Measurements from ENCODE around the gene ABCF1.

The ABCF1 gene

DNA sequence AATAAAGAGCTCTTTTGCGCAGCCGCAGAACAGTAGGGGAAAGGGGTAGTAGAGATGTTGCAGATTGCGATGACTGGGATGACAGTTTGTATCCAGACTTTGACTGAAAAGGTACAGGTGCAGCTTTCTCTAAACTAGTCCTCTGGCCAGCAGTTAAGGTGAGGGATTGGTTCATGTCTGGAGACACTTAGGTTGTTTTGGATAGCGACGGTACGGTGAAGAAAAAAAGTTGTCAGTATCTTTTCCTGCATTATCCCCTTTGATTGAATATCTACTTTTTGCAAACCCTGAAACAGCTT is 13.6 kb upstream of the ABCF1 start:
- peak; percentile 21 for DNase-seq (ENCODE audit: low read depth)

- DNase-seq (ENCODE audit: low read depth): no peak
Observed at GRCh38 chr6:30560930-30561329, 10.3 kb upstream of the ABCF1 start.

DNA sequence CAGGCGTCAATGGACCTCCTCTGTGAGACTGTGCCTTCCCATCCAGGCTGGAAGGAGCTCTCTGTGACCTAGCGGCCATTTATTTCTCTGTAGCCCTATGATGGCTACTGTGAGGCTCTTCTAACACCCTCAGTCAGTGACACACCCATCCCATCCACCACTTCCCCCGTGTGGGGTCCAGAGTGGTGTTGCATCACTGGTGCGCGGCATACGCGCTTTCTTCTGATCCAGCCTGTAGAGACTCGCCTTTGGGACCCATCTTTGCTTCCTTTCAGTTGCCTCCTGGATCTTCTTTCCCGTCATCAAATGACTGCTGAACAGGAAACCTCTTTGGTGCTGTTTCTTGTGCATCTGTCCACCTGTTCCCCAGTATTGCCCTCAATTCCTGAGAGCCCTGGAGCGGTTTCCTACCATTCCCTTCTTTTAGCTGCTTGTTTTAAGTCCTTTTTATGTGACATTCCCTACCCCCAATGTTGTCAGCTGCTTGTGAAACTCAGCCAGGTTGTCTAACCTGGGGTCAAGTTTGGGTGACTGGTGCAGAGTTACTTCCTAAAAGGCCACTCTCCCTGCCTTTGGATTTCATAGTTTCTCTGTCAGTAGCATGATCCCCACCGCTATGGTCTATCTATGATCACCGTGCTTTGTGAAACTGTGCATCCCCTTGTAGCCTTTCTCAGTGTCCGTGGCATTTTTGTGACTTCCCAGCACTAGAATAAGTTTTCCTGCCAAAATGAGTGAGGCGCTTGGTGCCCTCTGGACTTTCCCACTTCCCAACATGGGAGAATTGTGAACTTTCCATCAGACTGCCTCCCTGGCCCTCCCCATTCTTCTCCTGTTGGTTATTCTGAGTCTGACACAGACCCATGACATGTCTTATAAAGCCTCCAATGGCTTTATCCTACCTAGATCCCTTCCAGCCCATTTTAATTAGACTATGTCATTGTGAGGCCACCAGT is 8.5 kb upstream of the ABCF1 start:
- DNase-seq (ENCODE audit: low read depth): no peak

DNA sequence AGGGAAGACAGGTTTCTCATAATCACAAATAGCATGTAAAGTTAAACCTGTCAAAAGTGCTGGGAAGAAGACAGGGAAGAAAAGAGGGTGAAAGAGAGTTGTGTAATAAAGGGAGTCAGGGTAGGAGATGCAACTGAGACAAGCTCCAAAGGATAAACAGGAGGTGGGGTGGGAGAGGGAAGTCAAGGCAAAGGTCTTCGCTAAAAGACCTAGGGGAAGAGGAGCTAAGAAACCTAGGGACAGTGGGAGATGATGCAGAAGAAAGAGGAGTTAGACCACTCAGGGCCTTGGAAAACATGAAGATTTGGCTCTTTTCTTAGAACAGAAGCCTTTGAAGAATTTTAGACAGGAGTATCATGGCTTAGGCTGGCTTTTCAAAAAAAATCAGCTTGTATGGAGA is 7.1 kb upstream of the ABCF1 start:
- DNase-seq (ENCODE audit: low read depth): no peak

- DNase-seq (ENCODE audit: low read depth): no peak
Observed at GRCh38 chr6:30565772-30566171, 5.5 kb upstream of the ABCF1 start.

DNA sequence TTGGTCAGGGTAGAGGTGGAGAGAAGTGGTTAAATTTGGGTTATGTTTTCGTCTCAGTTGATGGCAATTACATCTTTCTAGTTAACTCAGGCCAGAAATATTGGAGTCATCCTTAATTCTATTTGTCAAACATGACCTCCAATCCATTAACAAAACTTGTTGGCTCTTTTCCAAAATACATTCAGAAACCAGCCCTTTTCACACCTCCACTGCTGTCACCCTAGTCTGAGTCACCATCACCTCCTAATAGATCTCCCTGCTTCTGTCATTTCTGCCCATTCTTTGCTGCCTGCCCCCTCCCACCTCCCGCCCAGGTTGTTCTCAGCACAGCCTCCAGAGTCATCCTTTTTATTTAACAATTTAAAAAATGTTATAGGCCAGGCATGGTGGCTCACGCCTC is 3.0 kb upstream of the ABCF1 start:
- no peak for DNase-seq (ENCODE audit: low read depth)

DNA sequence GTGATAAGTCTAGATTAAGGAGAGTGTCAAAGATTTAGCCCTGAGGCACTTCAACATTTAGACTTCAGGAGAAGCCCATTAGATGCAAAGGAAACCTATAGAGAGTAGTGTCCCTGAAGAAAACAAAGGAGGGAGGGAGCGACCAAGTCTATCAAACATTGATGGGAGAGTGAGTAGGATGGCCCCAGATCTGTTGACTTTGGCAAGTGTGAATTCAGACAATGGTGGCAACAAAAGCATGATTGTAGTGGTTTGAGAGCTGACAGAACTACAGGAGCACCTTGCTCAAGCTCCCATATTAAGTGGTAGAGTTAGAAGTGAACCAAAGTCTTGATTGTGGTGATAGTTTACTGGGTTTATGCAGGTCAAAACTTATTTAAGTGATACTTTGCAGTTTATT is 979 bp upstream of the ABCF1 start:
- no peak for DNase-seq (ENCODE audit: low read depth)

DNA sequence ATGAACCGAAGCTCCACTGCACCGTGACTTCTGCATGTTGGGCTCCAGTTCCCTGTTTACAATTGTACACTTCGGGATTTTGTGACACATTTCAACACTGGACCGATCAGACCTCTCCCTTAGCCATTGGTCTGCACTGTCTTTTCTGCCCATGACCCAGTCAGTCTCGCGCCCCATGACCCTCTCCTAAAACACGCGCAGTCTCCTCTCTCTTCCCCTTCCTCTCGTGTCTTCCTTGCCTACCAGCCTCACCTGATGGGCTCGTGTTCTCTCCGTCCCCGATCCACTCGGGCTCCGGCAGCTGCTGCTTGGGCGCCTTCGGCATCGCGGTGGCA is 535 bp upstream of the ABCF1 start:
- no peak for DNase-seq (ENCODE audit: low read depth)

GRCh38 chr6:30571762-30572082 is 480 bp downstream of the ABCF1 start:
- DNase-seq (ENCODE audit: low read depth): no peak

- no peak for DNase-seq (ENCODE audit: low read depth)
Observed at GRCh38 chr6:30572148-30572547, 906 bp downstream of the ABCF1 start.

DNA sequence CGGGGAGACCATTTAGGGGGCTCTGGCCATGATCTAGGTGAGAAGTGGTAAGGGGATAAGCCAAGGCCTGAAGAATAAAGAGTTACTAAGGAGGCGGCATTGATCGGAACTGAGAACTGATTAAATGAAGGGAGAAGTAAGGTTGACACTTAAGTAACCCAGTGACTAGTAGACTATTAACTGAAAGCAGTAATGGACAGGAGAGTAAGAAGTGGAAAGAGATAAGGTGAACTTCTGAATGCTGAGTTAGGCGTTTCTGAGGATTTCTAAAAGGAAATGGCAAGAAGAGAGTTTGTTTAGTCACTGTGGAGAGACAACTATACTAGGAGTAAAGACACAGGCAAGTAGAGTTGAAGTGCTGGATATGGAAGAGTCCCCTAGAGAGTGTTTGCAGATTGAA is 1.9 kb downstream of the ABCF1 start:
- DNase-seq (ENCODE audit: low read depth): no peak

GRCh38 chr6:30578051-30578450 is 6.8 kb downstream of the ABCF1 start:
- DNase-seq (ENCODE audit: low read depth): no peak

DNA sequence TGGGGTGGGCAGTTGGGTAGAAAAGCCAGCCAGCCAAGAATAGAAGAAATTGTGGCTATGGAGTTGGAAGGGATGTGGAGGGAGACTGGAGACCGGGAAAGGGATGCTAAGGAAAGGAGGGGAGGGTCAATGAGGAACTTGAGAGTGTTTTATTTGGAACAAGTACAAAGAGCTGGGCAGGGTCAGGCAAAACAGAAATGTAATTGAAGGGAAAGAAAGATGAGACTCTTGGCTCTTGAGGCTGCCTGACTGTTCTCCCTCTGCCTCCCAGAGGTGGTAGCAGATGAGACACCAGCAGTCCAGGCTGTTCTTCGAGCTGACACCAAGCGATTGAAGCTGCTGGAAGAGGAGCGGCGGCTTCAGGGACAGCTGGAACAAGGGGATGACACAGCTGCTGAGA is 12.7 kb downstream of the ABCF1 start:
- no peak for DNase-seq (ENCODE audit: low read depth)

DNA sequence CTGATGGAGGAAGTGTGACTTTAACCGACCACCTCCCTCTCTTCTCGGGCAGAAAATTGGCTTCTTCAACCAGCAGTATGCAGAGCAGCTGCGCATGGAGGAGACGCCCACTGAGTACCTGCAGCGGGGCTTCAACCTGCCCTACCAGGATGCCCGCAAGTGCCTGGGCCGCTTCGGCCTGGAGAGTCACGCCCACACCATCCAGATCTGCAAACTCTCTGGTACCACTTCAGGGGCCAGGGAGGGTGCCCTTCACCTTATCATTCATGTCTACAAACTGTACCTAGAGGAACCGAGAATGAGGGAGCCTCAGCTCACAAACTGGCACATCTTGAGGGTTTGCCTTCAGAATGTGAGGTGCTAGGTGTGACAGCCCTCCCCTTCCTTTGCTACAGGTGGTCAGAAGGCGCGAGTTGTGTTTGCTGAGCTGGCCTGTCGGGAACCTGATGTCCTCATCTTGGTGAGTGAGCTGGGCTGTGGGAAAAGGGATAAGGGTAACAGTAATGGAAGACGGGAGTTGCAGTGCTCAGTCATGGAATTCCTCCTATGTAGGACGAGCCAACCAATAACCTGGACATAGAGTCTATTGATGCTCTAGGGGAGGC is 18.6 kb downstream of the ABCF1 start:
- DNase-seq (ENCODE audit: low read depth): no peak

- no peak for DNase-seq (ENCODE audit: low read depth)
Observed at GRCh38 chr6:30590509-30590908, 19.3 kb downstream of the ABCF1 start.

DNA sequence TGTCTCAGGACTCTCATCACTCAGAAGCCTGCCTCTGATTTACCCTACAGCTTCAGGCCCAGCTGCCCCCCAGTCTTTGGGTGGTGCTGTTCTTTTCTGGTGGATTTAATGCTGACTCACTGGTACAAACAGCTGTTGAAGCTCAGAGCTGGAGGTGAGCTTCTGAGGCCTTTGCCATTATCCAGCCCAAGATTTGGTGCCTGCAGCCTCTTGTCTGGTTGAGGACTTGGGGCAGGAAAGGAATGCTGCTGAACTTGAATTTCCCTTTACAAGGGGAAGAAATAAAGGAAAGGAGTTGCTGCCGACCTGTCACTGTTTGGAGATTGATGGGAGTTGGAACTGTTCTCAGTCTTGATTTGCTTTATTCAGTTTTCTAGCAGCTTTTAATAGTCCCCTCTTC is 19.8 kb downstream of the ABCF1 start:
- no peak for DNase-seq (ENCODE audit: low read depth)

GRCh38 chr6:30592287-30592686 is 21.0 kb downstream of the ABCF1 start:
- DNase-seq (ENCODE audit: low read depth): no peak

DNA sequence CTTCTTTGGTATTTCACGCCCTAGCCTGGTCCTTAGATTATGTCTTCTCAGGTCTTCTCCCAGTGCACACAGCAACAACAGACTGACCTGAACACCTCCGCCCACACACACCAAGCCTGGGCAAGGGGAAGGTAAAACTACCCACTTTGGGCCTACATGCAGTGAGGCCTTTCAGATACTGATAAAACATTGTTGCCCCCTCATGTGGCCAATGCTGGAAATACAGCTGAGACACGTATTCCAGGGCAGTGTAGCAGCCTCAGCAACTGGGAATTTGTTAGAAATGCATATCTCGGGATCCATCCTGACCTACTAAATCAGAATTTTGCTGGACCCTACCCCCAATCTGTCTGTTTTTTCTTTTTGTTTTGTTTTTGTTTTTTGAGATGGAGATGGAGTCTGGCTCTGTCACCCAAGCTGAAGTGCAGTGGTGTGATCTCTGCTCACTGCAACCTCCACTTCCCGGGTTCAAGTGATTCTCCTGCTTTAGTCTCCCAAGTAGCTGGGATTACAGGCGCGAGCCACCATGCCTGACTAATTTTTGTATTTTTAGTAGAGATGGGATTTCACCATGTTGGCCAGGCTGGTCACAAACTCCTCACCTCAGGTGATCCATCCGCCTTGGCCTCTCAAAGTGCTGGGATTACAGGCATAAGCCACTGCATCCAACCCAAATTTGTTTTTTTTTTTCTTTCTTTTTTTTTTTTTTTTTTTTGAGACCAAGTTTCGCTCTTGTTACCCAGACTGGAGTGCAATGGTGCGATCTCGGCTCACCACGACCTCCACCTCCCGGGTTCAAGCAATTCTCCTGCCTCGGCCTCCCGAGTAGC is 26.3 kb downstream of the ABCF1 start:
- DNase-seq (ENCODE audit: low read depth): peak; percentile 60

GRCh38 chr6:30598912-30599624 is 27.8 kb downstream of the ABCF1 start:
- no peak for DNase-seq (ENCODE audit: low read depth)

- no peak for DNase-seq (ENCODE audit: low read depth)
Observed at GRCh38 chr6:30599625-30600324, 28.5 kb downstream of the ABCF1 start.

GRCh38 chr6:30600451-30600961 is 29.3 kb downstream of the ABCF1 start:
- DNase-seq (ENCODE audit: low read depth): no peak

DNA sequence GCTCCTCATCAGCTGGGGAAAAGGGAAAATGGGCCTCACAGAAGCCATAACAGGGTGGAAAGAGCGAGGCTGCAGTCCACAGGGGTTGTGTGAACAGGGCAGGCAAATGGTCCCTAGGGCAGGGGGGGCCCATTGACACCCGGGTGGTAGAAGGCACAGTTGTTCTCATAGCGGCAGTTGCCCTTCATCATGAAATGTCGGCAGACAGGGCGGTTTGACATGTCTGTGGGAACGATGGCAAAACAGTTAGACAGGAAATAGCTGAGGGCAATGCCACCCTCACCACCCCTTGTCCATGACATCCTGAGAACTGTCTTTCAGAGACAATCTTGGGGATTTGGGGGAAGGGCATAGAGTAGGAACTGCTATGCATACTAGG is 30.2 kb downstream of the ABCF1 start:
- DNase-seq (ENCODE audit: low read depth): no peak

All from stromal cell of bone marrow (primary cell).